Measurements from ENCODE around the gene KIR3DL3. TPM values are rescaled to one million over a fixed set of nuclear protein-coding genes. Genes with fewer than 3 reads are reported as not detected.
"Not testable (repeated sequence)": the region's sequence is repeated elsewhere in the genome, so short reads cannot be mapped to it uniquely, and the experiment has no call there.

Gene KIR3DL3
- polyA plus RNA-seq, 2 donors: not detected

DNA sequence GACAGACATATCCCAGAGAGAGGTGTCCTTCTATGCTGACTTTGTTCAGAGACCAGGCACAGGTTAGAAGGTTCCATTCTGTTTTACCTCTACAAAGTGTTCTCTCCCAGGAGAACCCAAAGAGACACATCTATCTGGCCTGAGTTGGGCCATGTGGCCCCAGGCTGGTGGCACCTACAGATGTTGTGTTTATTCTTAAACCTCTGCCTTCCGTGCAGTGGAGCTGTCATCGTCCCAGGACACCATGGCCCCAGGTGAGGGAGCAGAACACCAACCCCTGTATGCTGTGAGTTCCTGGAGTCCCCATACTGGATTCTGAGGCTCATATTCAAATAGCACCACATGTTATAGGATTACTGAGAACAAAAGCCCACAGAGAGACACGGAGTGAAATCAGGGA, 3.9 kb downstream of the KIR3DL3 start:
- Histone ChIP-seq H3K27ac (ENCODE audit: low read depth in 2 of 2, low read length in 1 of 2) (no peak overlapping the region), H3K9me3 (ENCODE audit: control insufficient read depth in 2 of 2, insufficient read depth in 1 of 2, low read depth in 1 of 2, low read length in 1 of 2) (peaks cover 4 to 8% of the 10 kb centered on the region in 2 donors), H3K4me1 (ENCODE audit: control insufficient read depth in 2 of 2, insufficient read depth in 2 of 2, low read length in 1 of 2) (no peaks in the 10 kb centered on the region), H3K27me3 (ENCODE audit: control insufficient read depth in 1 of 2, insufficient read depth in 2 of 2, low read length in 2 of 2) (no peaks in the 10 kb centered on the region), H3K36me3 (ENCODE audit: control insufficient read depth in 2 of 2, insufficient read depth in 2 of 2, low read length in 1 of 2) (no peaks in the 10 kb centered on the region), H3K4me3 (ENCODE audit: low read depth in 1 of 2, low read length in 2 of 2) (no peak overlapping the region)
- 56% methylated on average over 3 of the region's 3 CpGs for WGBS, 2 donors

DNA sequence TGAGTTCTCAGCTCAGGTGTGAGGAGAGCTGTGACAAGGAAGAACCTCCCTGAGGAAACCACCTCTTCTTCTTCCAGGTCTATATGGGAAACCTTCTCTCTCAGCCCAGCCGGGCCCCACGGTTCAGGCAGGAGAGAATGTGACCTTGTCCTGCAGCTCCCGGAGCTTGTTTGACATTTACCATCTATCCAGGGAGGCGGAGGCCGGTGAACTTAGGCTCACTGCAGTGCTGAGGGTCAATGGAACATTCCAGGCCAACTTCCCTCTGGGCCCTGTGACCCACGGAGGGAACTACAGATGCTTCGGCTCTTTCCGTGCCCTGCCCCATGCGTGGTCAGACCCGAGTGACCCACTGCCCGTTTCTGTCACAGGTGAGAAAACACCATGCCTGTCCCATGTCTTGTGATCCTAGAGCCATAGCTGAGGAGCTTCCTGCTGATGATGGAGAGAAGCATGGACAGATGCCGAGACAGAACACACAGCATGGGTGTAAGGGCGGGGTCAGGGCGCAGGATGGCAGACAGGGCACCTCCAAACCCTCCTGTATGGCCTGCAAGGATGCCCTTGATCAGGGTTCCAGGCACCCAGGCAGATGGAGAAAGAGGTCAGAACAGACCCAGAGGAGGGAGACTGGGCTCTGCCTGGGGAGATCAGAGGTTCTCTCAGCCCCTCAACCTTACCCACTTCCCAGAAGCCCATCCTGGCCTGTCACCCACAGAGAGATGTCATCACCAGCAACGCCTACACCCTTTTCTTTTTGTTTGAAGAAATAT, 5.4 kb downstream of the KIR3DL3 start:
- WGBS, 2 donors: 60 to 70% methylated on average over 13 to 15 of the region's 15 CpGs
- Histone ChIP-seq H3K4me1 (ENCODE audit: control insufficient read depth in 2 of 2, insufficient read depth in 2 of 2, low read length in 1 of 2) (no peaks in the 10 kb centered on the region), H3K36me3 (ENCODE audit: control insufficient read depth in 2 of 2, insufficient read depth in 2 of 2, low read length in 1 of 2) (no peaks in the 10 kb centered on the region), H3K27ac (ENCODE audit: low read depth in 2 of 2, low read length in 1 of 2) (no peak overlapping the region), H3K9me3 (ENCODE audit: control insufficient read depth in 2 of 2, insufficient read depth in 1 of 2, low read depth in 1 of 2, low read length in 1 of 2) (peaks cover 4 to 6% of the 10 kb centered on the region in 2 donors), H3K27me3 (ENCODE audit: control insufficient read depth in 1 of 2, insufficient read depth in 2 of 2, low read length in 2 of 2) (no peaks in the 10 kb centered on the region), H3K4me3 (ENCODE audit: low read depth in 1 of 2, low read length in 2 of 2) (no peak overlapping the region)

DNA sequence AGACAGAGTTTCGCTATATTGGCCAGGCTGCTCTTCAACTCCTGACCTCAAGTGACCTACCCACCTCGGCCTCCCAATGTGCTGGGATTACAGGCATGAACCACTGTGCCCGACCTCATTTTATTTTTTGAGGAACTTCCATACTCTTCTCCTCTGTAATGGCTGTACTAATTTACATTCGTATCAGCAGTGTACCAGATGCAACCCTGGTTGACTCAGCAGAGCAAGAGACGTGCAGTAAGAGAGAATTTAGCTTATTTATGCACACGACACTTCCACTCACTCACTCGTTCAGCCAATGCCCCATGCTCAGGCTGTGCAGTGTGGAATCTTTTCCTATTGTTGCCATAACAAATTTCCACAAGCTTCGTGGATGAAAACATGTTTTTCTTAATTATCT, 6.9 kb downstream of the KIR3DL3 start:
- Histone ChIP-seq H3K4me3 (ENCODE audit: low read depth in 1 of 2, low read length in 2 of 2) (no peak overlapping the region), H3K4me1 (ENCODE audit: control insufficient read depth in 2 of 2, insufficient read depth in 2 of 2, low read length in 1 of 2) (no peaks in the 10 kb centered on the region), H3K27me3 (ENCODE audit: control insufficient read depth in 1 of 2, insufficient read depth in 2 of 2, low read length in 2 of 2) (no peaks in the 10 kb centered on the region), H3K27ac (ENCODE audit: low read depth in 2 of 2, low read length in 1 of 2) (no peak overlapping the region), H3K9me3 (ENCODE audit: control insufficient read depth in 2 of 2, insufficient read depth in 1 of 2, low read depth in 1 of 2, low read length in 1 of 2) (peaks cover 0 to 4% of the 10 kb centered on the region in 2 donors), H3K36me3 (ENCODE audit: control insufficient read depth in 2 of 2, insufficient read depth in 2 of 2, low read length in 1 of 2) (no peaks in the 10 kb centered on the region)
- 51 to 63% methylated on average over 8 of the region's 8 CpGs for WGBS, 2 donors

DNA sequence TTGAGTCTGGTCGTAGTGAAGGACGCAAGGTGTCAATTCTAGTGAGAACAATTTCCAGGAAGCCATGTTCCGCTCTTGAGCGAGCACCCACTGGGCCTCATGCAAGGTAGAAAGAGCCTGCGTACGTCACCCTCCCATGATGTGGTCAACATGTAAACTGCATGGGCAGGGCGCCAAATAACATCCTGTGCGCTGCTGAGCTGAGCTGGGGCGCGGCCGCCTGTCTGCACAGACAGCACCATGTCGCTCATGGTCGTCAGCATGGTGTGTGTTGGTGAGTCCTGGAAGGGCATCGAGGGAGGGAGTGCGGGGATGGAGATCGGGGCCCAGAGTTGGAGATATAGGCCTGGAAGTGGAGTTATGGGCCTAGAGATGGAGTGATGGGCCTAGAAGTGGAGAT, 14.1 kb downstream of the KIR3DL3 start, which contains the start of gene KIR2DL3:
KIR2DL3 (plus strand) TSS at position 208 of the 400 bp plus-strand sequence; CDS start at position 241, 33 bp downstream.
- H3K4me3 ChIP-seq (ENCODE audit: low read depth in 1 of 2, low read length in 2 of 2); H3K36me3 ChIP-seq (ENCODE audit: control insufficient read depth in 2 of 2, insufficient read depth in 2 of 2, low read length in 1 of 2); H3K27ac ChIP-seq (ENCODE audit: low read depth in 2 of 2, low read length in 1 of 2); H3K9me3 ChIP-seq (ENCODE audit: control insufficient read depth in 2 of 2, insufficient read depth in 1 of 2, low read depth in 1 of 2, low read length in 1 of 2); H3K27me3 ChIP-seq (ENCODE audit: control insufficient read depth in 1 of 2, insufficient read depth in 2 of 2, low read length in 2 of 2); H3K4me1 ChIP-seq (ENCODE audit: control insufficient read depth in 2 of 2, insufficient read depth in 2 of 2, low read length in 1 of 2): not testable (repeated sequence)
- WGBS, 2 donors: 88 to 91% methylated on average over 14 to 16 of the region's 16 CpGs

DNA sequence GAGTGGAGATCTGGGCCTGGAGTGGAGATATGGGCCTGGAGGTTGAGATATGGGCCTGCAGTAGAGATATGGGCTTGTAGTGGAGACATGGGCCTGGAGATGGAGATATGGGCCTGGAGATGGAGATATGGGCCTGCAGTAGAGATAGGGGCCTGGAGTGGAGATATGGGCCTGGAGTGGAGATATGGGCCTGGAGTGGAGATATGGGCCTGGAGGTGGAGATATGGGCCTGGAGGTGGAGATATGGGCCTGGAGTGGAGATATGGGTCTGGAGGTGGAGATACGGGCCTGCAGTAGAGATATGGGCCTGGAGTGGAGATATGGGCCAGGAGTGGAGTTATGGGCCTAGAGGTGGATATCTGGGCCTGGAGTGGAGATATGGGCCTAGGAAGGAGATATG, 14.5 kb downstream of the KIR3DL3 start:
- Histone ChIP-seq H3K9me3 (ENCODE audit: control insufficient read depth in 2 of 2, insufficient read depth in 1 of 2, low read depth in 1 of 2, low read length in 1 of 2) (no peaks in the 10 kb centered on the region), H3K4me1 (ENCODE audit: control insufficient read depth in 2 of 2, insufficient read depth in 2 of 2, low read length in 1 of 2) (no peaks in the 10 kb centered on the region), H3K27me3 (ENCODE audit: control insufficient read depth in 1 of 2, insufficient read depth in 2 of 2, low read length in 2 of 2) (no peaks in the 10 kb centered on the region), H3K36me3 (ENCODE audit: control insufficient read depth in 2 of 2, insufficient read depth in 2 of 2, low read length in 1 of 2) (no peaks in the 10 kb centered on the region), H3K4me3 (ENCODE audit: low read depth in 1 of 2, low read length in 2 of 2) (no peak overlapping the region), H3K27ac (ENCODE audit: low read depth in 2 of 2, low read length in 1 of 2) (no peak overlapping the region)
- WGBS, 2 donors: 79 to 82% methylated on average over 1 of the region's 1 CpG

DNA sequence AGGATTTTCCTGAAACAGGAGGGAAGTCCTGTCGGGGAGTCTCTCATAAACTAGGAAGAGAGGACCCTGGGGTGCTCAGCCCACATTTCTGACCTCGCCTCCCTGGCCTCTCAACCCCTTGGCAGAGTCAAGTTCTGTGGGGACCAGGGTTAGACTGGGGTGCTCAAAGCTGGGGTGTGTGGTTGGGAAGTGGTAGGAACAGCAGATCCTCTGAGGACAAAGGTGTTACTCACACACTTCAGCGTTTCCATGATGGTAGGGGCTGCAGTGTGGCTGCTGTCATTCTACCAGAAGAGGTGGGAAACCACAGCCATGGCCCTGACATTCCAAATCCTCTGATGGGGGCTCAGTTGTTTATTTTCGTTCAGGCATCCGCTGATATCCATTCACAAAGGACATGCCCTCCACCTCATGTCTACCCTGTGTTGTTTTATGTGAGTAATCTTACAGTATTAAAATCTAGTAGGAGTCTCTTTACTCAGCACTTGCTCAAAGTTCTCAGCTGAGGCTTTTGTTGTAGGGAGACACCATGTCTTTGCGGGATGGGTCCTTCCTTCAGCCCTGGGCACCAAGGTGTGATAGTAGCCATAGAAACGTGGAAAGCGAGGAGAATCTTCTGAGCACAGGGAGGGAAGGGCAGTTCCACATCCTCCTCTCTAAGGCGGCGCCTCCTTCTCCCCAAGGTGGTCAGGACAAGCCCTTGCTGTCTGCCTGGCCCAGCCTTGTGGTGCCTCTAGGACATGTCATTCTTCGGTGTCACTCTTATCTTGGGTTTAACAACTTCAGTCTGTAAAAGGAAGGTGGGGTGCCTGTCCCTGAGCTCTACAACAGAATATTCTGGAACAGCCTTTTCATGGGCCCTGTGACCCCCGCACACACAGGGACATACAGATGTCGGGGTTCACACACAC, 15.6 kb downstream of the KIR3DL3 start:
- Histone ChIP-seq H3K36me3 (ENCODE audit: control insufficient read depth in 2 of 2, insufficient read depth in 2 of 2, low read length in 1 of 2) (no peaks in the 10 kb centered on the region), H3K27me3 (ENCODE audit: control insufficient read depth in 1 of 2, insufficient read depth in 2 of 2, low read length in 2 of 2) (no peaks in the 10 kb centered on the region), H3K4me3 (ENCODE audit: low read depth in 1 of 2, low read length in 2 of 2) (no peak overlapping the region), H3K4me1 (ENCODE audit: control insufficient read depth in 2 of 2, insufficient read depth in 2 of 2, low read length in 1 of 2) (no peaks in the 10 kb centered on the region), H3K27ac (ENCODE audit: low read depth in 2 of 2, low read length in 1 of 2) (no peak overlapping the region), H3K9me3 (ENCODE audit: control insufficient read depth in 2 of 2, insufficient read depth in 1 of 2, low read depth in 1 of 2, low read length in 1 of 2) (no peaks in the 10 kb centered on the region)
- WGBS, 2 donors: 75 to 78% methylated on average over 13 of the region's 13 CpGs

DNA sequence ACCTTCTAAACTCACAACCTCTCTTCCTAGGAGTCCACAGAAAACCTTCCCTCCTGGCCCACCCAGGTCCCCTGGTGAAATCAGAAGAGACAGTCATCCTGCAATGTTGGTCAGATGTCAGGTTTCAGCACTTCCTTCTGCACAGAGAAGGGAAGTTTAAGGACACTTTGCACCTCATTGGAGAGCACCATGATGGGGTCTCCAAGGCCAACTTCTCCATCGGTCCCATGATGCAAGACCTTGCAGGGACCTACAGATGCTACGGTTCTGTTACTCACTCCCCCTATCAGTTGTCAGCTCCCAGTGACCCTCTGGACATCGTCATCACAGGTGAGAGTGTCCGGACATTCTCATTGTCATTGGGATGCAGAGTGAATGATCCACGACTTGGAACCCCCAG, 17.7 kb downstream of the KIR3DL3 start:
- H3K27ac ChIP-seq (ENCODE audit: low read depth in 2 of 2, low read length in 1 of 2); H3K36me3 ChIP-seq (ENCODE audit: control insufficient read depth in 2 of 2, insufficient read depth in 2 of 2, low read length in 1 of 2); H3K4me1 ChIP-seq (ENCODE audit: control insufficient read depth in 2 of 2, insufficient read depth in 2 of 2, low read length in 1 of 2); H3K9me3 ChIP-seq (ENCODE audit: control insufficient read depth in 2 of 2, insufficient read depth in 1 of 2, low read depth in 1 of 2, low read length in 1 of 2); H3K27me3 ChIP-seq (ENCODE audit: control insufficient read depth in 1 of 2, insufficient read depth in 2 of 2, low read length in 2 of 2); H3K4me3 ChIP-seq (ENCODE audit: low read depth in 1 of 2, low read length in 2 of 2): not testable (repeated sequence)
- WGBS, 2 donors: 58 to 65% methylated on average over 5 of the region's 5 CpGs

DNA sequence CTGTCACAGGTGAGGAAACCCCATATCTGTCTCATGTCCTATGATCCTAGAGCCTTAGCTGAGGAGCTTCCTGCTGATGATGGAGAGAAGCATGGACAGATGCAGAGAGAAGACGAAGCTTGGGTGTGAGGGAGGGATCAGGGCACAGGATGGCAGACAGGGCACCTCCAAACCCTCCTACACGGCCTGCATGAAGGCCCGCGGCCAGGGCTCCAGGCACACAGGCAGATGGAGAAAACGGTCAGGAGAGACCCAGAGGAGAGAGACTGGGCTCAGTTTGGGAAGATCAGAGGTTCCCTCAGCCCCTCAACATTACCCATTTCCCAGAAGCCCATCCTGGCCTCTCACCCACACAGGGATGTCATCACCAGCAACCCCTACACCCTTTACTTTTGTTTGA, 19.8 kb downstream of the KIR3DL3 start:
- not testable (repeated sequence) for H3K36me3 ChIP-seq (ENCODE audit: control insufficient read depth in 2 of 2, insufficient read depth in 2 of 2, low read length in 1 of 2); H3K4me3 ChIP-seq (ENCODE audit: low read depth in 1 of 2, low read length in 2 of 2); H3K4me1 ChIP-seq (ENCODE audit: control insufficient read depth in 2 of 2, insufficient read depth in 2 of 2, low read length in 1 of 2); H3K27ac ChIP-seq (ENCODE audit: low read depth in 2 of 2, low read length in 1 of 2); H3K9me3 ChIP-seq (ENCODE audit: control insufficient read depth in 2 of 2, insufficient read depth in 1 of 2, low read depth in 1 of 2, low read length in 1 of 2); H3K27me3 ChIP-seq (ENCODE audit: control insufficient read depth in 1 of 2, insufficient read depth in 2 of 2, low read length in 2 of 2)
- WGBS, 2 donors: 72 to 73% methylated on average over 5 of the region's 5 CpGs

DNA sequence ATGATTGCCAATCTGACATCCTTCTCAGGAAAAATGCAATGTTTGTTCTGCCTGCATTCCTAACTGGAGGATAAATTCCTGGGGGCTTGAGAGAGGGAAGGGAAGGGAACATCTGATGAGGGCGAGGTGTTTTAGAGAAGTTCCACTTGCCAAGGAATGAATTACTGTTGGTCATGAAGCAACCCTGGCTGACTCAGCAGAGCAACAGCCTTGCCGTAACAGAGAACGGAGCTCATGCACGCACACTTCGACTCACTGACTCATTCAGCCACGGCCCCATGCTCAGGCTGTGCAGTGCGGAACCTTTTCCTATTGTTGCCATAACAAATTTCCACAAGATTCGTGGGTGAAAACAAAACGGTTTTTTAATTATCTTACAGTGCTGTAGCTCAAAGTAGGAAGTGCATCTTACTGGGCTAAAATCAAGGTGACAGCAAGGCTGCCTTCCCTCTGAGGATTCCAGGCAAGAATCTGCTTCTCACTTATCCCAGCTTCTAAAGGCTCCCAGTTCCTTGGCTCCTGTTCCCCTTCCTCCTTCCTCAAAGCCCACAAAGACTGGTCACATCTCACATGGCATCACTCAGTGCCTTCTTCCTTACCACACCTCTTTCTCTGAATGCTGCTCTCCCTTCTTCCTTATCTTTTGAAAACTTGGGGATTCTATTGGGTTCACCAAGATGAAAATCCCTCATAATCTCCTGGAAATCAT, 23.5 kb downstream of the KIR3DL3 start:
- H3K4me1 ChIP-seq (ENCODE audit: control insufficient read depth in 2 of 2, insufficient read depth in 2 of 2, low read length in 1 of 2); H3K36me3 ChIP-seq (ENCODE audit: control insufficient read depth in 2 of 2, insufficient read depth in 2 of 2, low read length in 1 of 2); H3K9me3 ChIP-seq (ENCODE audit: control insufficient read depth in 2 of 2, insufficient read depth in 1 of 2, low read depth in 1 of 2, low read length in 1 of 2); H3K27me3 ChIP-seq (ENCODE audit: control insufficient read depth in 1 of 2, insufficient read depth in 2 of 2, low read length in 2 of 2); H3K4me3 ChIP-seq (ENCODE audit: low read depth in 1 of 2, low read length in 2 of 2); H3K27ac ChIP-seq (ENCODE audit: low read depth in 2 of 2, low read length in 1 of 2): not testable (repeated sequence)
- WGBS, 2 donors: 64 to 70% methylated on average over 7 to 9 of the region's 9 CpGs
